Right lobe of liver (tissue), 6 donors: ENCODE data around the gene BRAP. TPM values are rescaled to one million over a fixed set of nuclear protein-coding genes. Genes with fewer than 3 reads are reported as not detected.
A peak's percentile ranks its signal among the peaks of the same experiment; 100 is the strongest.
"Not testable (repeated sequence)": the region's sequence is repeated elsewhere in the genome, so short reads cannot be mapped to it uniquely, and the experiment has no call there.

Experiments
- ATAC-seq, 4 donors: fragments of 200-7000 bp; cut with Tn5 transposase; one replicate each; pipeline ENCODE4 v1.9.1; 2020; ENCODE audit warnings: mild to moderate bottlenecking in 4 of 4, moderate library complexity in 4 of 4
- DNase-seq, 3 donors: peaks; one replicate each; pipeline ENCODE4 v3.0.0-alpha.2; 2020
- H3K27ac ChIP-seq, 3 donors: fragments of 200-600 bp; one replicate each; pipeline ENCODE4 v1.8.0; 2022
- H3K27me3 ChIP-seq, 2 donors: fragments of 200-600 bp; one replicate each; pipeline ENCODE4 v1.8.0; 2022
- H3K36me3 ChIP-seq, 4 donors: fragments of 200-600 bp; sonication (generic) in 1 of 4; one replicate each; pipeline versions ENCODE4 v1.5.1 to v1.8.0; 2017 to 2022; ENCODE audit warnings: control low read depth in 1 of 4
- H3K4me1 ChIP-seq, 4 donors: fragments of 200-600 bp; sonication (generic) in 1 of 4; one replicate each; pipeline versions ENCODE4 v1.5.1 to v1.8.0; 2017 to 2022; ENCODE audit warnings: control low read depth in 1 of 4
- H3K4me3 ChIP-seq, 3 donors: fragments of 200-600 bp; one replicate each; pipeline ENCODE4 v1.8.0; 2022
- H3K9me3 ChIP-seq, 4 donors: fragments of 200-600 bp; sonication (generic) in 1 of 4; one replicate each; pipeline versions ENCODE4 v1.5.1 to v1.8.0; 2017 to 2022; ENCODE audit warnings: control low read depth in 1 of 4
- POLR2A ChIP-seq: fragments of 450-650 bp; IDR thresholded peaks from one replicate; pipeline ENCODE4 v1.6.1; 2017; ENCODE audit warnings: antibody characterized with exemption, mild to moderate bottlenecking
- WGBS: methylation state at CpG from one replicate; pipeline ENCODE4 v1.1.6; 2018; ENCODE audit warnings: low coverage, low lambda C conversion rate; ENCODE audit not compliant: insufficient coverage; ENCODE audit errors: missing lambda C conversion rate; 5-methylcytosine and 5-hydroxymethylcytosine counted together
- intact Hi-C, 2 donors: fragments of 100-400 bp; cut with DNase I; formaldehyde crosslinking; loops; one replicate each; pipeline versions ENCODE4 v1.11.2 to v1.14.1; 2022
- total RNA-seq, 6 experiments: library from RNA; depleted of rRNA in 2 of 6; stranded (reverse); fragments of >200 nt in 2 of 6; fragmentation: NEBNext Ultra II Directional in 3 of 6; extraction: Animal tissue kit (Norgen Biotek cat#: 25700) in 3 of 6; gene quantifications; one replicate each; pipeline versions ENCODE4 v1.1.0 to v1.2.4, GENCODE V29; 2016 to 2023
- TF ChIP-seq, protein P1 (sequence below), 4 donors: fragments of 200-600 bp in 3 of 4; fragments of 450-650 bp in 1 of 4; IDR thresholded peaks; one replicate each; pipeline versions ENCODE4 v1.5.1 to v1.8.0; 2016 to 2022; ENCODE audit warnings: antibody characterized with exemption in 4 of 4, mild to moderate bottlenecking in 2 of 4
- donor health status: DM: no; HTN: yes; CAD: no.
- donor health status: DM: no; HTN: no; CAD: no.
- donor health status: DM: no; HTN: no; CAD: no.
- donor health status: DM: no; HTN: yes; CAD: no.
- donor health status: DM: no; HTN: yes; CAD: no.

The BRAP gene
- total RNA-seq, 6 experiments from 2014 or later: 5.3 to 8.1 (median 7.5) TPM

DNA sequence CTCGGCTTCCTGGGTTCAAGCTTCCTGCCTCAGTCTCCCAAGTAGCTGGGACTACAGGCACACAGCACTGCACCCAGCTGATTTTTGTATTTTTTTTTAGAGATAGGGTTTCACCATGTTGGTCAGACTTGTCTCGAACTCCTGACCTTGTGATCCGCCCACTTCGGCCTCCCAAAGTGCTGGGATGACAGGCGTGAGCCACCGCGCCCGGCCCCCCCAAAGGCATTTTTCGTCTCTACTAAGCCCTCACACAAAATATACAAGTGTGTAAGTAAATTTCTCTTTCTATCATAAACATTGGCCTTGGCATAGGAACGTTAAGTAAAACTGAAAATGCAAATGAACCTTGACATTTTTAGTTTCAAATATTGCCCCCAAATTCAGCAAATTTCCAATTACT lies 2.2 kb upstream of the BRAP start:
- Histone ChIP-seq H3K27me3 (no peaks in the 10 kb centered on the region), H3K4me3 (no peak overlapping the region), H3K27ac (no peak overlapping the region), H3K4me1 (peaks cover 0 to 20% (median 6%) of the 10 kb centered on the region in 4 donors), H3K9me3 (no peaks in the 10 kb centered on the region), H3K36me3 (peaks cover 0 to 4% (median 2%) of the 10 kb centered on the region in 4 donors)
- 81% methylated on average over 10 of the region's 10 CpGs for WGBS
- no peak for ATAC-seq
- TF ChIP-seq POLR2A: no peak
- TF ChIP-seq, protein P1, sequence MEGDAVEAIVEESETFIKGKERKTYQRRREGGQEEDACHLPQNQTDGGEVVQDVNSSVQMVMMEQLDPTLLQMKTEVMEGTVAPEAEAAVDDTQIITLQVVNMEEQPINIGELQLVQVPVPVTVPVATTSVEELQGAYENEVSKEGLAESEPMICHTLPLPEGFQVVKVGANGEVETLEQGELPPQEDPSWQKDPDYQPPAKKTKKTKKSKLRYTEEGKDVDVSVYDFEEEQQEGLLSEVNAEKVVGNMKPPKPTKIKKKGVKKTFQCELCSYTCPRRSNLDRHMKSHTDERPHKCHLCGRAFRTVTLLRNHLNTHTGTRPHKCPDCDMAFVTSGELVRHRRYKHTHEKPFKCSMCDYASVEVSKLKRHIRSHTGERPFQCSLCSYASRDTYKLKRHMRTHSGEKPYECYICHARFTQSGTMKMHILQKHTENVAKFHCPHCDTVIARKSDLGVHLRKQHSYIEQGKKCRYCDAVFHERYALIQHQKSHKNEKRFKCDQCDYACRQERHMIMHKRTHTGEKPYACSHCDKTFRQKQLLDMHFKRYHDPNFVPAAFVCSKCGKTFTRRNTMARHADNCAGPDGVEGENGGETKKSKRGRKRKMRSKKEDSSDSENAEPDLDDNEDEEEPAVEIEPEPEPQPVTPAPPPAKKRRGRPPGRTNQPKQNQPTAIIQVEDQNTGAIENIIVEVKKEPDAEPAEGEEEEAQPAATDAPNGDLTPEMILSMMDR (IDR thresholded peaks at IDR 0.05): no peak
- intact Hi-C loops: no loop called here
- no peak for DNase-seq

DNA sequence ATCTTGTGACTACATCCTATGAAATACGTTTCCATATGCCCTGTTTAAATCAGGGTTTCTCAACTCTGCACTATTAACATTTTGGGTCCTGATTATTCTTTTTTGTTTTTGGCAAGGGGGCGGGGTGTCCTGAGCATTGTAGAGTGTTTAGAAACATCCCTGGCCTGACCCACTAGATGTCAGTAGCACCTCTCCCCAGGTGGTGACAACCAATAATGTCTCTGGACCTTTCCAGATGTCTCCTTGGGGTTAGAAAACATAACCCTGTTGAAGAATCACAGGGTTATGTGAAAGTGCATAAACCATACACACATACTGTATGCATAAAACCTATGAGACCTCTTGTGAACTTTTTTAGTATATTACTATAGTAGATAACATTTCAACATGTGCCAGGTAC lies 1.5 kb upstream of the BRAP start:
- intact Hi-C loops: no loop called here
- 58% methylated on average over 2 of the region's 2 CpGs for WGBS
- H3K27me3 ChIP-seq: no peaks in the 10 kb centered on the region
- DNase-seq (no peak), ATAC-seq (peak in 3 of 4 donors; percentile 55 to 67 (median 59))
- peak overlapping the region in 1 of 3 donors; percentile 57 for H3K27ac ChIP-seq
- peaks cover 0 to 20% (median 6%) of the 10 kb centered on the region in 4 donors for H3K4me1 ChIP-seq
- H3K4me3 ChIP-seq: peak overlapping the region in 1 of 3 donors; percentile 87
- H3K9me3 ChIP-seq: no peaks in the 10 kb centered on the region
- TF ChIP-seq, protein P1 (IDR thresholded peaks at IDR 0.05): peak in 3 of 4 donors; percentile 31 to 41 (median 36)
- TF ChIP-seq POLR2A: no peak
- H3K36me3 ChIP-seq: peaks cover 0 to 8% (median 0%) of the 10 kb centered on the region in 4 donors

DNA sequence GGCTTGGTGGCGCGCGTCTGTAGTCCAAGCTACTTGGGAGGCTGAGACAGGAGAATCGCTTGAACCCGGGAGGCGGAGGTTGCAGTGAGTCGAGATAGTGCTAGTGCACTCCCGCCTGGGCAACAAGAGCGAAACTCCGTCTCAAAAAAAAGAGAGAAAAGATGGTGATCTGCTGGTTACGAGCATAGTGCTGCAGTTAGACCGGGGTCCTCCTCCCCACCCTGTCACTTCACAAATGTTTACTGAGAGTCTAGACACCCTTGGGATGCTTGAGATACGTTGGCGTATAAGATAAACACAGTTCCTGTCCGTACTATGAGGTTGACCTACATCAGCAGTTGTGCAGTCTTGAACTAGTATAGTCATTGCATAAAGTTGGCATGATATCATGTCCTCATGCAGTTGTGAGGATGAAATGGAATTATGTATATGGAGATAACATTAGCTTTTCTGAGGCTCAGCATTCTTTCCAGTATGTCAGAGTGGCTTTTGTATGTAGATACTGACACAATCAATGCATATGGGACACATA lies 884 bp upstream of the BRAP start:
- Histone ChIP-seq H3K4me1 (peaks cover 0 to 20% (median 6%) of the 10 kb centered on the region in 4 donors), H3K27ac (peak overlapping the region; percentile 61 to 82 (median 74)), H3K9me3 (no peaks in the 10 kb centered on the region), H3K27me3 (no peaks in the 10 kb centered on the region), H3K4me3 (peak overlapping the region; percentile 87 to 95 (median 92)), H3K36me3 (peaks cover 0 to 14% (median 1%) of the 10 kb centered on the region in 4 donors)
- ATAC-seq: no peak
- WGBS: 6% methylated on average over 15 of the region's 15 CpGs
- no peak for TF ChIP-seq POLR2A
- TF ChIP-seq, protein P1 (IDR thresholded peaks at IDR 0.05): no peak
- no peak for DNase-seq
- intact Hi-C loops: no loop called here

DNA sequence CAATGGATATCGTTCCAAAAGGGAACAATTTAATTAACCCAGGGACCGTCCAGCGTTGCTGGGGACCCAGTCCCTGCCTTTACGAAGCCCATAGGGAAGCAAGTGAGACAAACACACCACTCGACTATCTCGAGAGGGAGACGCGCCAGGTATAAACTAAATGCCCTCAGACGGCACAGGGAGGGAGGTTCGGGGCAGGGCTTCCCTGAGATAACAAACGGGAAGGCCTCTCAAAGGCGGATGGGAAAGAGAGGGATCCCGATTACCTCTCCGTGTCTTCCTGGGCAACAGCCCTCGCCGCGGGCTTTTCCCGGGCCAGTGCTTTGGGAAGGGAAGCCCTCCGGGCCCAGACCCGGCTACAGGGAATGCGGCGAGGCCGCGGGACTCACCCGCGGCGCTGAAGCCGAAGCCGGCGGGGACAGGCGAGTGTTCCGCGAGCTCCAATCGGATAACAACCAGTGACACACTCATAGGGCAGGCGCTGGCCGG lies 390 bp downstream of the BRAP start:
- no peak for DNase-seq
- peak overlapping the region; percentile 61 to 82 (median 74) for H3K27ac ChIP-seq
- TF ChIP-seq POLR2A: no peak
- TF ChIP-seq, protein P1 (IDR thresholded peaks at IDR 0.05): no peak
- ATAC-seq: peak; percentile 7 to 31 (median 23)
- H3K36me3 ChIP-seq: peaks cover 0 to 27% (median 8%) of the 10 kb centered on the region in 4 donors
- intact Hi-C loops: no loop called here
- WGBS: 1% methylated on average over 11 of the region's 36 CpGs
- H3K4me1 ChIP-seq: peaks cover 0 to 20% (median 6%) of the 10 kb centered on the region in 4 donors
- H3K9me3 ChIP-seq: no peaks in the 10 kb centered on the region
- peak overlapping the region; percentile 87 to 95 (median 92) for H3K4me3 ChIP-seq
- no peaks in the 10 kb centered on the region for H3K27me3 ChIP-seq

DNA sequence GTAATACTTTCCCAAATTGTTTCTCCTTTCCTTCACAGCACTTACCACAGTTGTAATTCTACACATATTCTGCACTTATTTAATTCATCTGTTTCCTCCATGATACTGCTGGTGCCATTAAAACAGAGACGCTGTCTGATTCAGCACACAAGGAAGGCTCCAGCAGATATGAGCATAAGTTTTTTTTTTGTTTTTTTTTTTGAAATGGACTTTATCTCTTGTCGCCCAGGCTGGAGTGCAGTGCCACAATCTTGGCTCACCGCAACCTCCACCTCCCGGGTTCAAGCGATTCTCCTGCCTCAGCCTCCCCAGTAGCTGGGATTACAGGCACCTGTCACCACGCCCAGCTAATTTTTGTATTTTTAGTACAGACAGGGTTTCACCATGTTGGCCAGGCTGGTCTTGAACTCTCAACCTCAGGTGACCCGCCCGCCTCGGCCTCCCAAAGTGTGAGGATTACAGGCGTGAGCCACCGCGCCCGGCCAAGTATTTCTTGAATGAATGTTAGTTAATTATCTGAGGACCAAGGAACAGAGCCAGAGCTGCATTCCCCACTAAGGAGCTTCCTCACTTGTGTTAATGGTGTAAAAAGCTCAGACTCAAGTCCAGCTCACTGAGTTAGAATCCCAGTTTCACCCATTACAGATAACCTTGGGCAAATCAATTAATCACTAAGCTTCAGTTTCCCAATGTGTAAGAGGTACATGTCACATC lies 1.1 kb downstream of the BRAP start:
- peak in 1 of 3 donors; percentile 22 for DNase-seq
- intact Hi-C loops, ATAC-seq, H3K9me3 ChIP-seq, H3K27me3 ChIP-seq: not testable (repeated sequence)
- Histone ChIP-seq H3K4me1 (peaks cover 0 to 20% (median 6%) of the 10 kb centered on the region in 4 donors), H3K4me3 (peak overlapping the region; percentile 87 to 95 (median 92)), H3K27ac (peak overlapping the region in 1 of 3 donors; percentile 82), H3K36me3 (peaks cover 0 to 32% (median 8%) of the 10 kb centered on the region in 4 donors)
- 59% methylated on average over 13 of the region's 13 CpGs for WGBS
